HG02588 (cell line): ENCODE results near the gene LGALS4.
"Not testable (repeated sequence)": the region's sequence is repeated elsewhere in the genome, so short reads cannot be mapped to it uniquely, and the experiment has no call there.

Experiments
- ATAC-seq: cut with Tn5 transposase; IDR thresholded peaks from one replicate; pipeline ENCODE4 v1.9.1; 2021; ENCODE audit warnings: mild to moderate bottlenecking, moderate library complexity; ENCODE audit not compliant: unreplicated experiment

The LGALS4 gene

DNA sequence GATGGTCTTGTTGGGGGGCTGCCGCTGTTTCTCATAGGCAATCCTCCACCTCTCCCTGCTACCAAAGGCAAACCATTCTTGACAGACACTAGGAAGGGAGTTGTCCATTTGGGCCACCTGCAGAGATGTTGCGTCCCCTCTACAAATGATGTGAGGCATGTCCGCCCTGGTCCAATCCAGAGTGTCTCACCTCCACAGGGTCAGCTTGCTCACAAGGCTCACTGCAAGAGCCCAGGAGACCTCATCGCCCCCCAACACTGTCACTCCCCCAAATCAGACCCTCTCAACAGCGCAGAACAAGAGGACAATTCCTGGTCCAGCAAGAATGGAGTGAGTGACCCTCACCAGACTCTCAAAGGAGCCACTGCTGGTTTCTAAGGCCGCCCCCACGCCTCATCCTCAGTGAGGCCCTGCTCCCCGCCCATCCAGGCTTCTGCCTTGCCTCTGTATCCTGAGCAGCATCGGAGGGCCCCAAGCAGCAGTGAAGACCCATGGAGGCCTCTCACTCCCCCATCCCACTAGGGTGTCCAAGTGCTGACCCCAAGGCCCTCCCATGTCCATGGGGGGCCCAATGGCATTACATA, 30.5 kb upstream of the LGALS4 start:
- no peak for ATAC-seq

DNA sequence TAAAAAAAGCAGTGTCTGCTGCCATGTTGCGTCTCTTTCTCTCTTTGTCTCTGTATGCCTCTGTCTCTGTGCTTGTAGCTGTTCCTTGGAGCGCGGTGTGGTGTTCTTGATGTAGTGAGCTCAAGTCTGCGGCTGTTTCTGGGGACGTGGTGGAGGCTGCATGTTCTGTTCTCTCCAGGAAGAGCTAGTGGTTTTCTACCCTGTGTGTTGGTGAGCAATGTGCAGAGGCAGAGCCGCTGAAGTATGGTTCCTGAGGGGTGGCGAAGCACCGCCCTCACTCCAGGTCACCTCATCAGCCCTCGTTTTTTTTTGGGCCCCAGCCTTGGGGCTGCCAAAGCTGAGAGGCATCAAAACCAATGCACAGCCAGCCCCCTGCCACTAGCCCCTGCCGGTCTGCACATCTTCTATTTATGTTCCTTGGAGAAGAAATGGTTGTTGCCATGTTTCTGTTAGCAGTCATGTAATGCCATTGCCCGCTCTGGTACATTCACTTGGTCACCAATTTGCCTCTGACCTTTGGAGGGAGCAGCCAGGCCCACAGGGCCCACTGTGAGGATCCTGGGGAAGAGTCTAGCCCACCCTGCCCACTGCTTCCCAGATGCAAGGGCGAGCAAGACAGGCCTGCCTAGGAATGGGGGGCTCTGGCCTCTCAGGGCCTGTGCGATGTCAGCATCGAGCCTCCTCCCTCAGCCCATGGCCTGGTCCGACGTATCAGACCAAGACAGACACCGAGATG, 29.9 kb upstream of the LGALS4 start:
- ATAC-seq = no peak

DNA sequence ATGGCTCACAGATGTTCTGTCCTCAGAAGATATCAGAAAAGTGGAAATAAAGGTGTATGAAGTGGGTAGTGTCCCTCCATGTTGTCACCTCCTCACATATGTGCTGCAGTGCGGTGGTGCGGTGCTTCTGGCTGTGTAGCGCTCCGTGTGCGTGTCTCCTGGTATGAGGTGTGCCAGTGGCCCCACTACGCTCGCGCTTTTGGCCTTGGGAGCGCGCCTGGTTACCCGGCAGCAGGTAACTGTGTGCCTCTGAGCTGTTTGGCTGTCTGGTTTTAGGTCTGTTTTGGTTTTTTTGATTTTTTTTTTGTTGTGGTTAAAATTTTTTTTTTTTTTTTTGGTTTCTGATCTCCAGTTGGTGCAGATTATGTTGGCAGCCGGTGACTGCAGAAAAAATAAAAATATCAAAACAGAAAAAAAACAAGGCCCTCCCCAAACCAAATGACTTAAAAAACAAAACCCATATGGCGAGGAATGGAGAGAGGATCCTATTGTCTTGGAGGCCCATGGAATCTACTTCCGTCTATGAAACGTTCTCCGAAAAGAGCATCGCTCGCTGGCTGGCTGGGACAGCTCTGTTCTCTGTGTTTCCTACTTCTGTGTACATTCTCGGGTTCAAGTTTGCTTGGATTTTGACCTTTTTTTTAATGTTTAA, 29.2 kb upstream of the LGALS4 start:
- ATAC-seq = no peak

DNA sequence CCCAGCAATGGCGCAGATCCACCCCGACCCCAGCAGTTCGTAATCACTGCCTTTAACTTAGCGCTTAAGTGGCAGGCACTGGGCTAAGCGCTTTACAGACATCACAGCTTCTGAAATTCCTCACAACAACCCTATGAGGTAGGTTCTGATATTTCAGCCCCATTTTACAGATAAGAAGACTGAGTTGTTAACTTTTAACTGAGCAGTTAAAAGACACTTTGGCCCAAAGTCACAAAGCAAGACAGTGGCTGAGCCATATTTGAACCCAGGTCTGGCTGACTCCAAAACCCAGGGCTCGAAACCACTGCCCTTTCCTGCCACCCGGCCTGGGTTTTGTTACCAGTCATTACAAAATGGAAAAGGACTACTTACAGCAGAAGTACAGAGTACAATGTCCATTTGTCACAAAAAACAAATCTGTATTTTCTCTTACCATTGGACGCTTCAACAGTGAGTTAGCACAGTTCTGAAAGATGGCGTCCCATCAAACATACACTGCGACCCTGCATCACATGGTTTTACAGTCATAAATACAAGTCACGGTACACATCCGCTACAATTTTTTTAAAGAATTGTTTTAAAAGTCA, 28.5 kb upstream of the LGALS4 start:
- ATAC-seq = no peak

DNA sequence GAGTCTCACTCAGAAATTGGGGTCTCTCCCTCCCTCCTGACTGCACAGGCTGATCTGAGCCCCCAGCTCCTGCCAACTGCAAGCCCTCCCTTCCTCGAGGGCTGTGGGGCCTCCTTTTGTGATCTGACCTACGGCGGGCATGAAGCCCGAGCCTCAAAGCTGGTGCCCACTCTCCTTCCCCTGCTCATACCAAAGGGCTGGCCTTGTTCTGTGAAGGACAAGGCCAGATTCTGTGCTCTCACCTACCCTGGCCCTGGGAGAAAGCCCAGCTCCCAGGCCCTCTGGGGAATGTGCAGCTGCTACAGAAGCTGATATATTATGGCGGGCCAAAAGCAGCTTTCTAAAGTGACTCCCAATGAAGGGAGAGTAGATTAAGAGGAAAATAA, 27.8 kb upstream of the LGALS4 start:
- no peak for ATAC-seq

DNA sequence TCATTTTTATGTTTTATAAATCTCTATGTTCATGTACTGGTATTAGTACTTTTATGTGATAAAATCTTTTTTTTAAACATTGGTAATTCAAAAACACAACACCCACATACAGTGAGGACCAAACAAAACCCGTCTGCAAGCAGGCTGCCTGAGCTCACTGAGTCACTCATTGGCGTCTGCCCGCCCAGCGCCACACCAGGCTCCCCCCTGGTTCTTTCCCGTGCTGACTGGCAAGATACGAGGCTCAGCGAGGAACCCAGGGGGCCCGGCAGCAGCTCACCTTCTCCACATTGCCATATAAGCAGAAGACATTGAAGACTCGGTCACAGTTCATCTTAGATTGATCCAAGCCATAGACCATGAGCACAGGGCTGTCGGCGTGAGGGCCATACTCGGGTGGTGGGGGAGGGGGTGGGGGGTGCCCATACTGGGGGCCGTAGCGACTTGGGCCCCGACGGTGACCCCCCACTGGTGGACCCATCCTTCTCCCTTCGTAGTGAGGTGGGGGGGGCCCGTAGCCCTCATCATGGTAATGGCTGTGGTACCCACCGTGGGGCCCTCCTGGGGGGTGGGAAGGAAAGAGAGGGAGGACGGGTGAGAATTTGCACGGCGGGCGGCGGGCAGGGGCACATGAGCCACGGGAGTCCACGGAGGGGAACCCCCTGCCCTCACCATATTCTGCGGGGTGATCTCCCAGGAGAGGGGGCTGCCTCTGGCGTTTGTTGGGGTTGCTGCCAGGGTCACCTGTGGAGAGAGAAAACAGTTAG, 27.3 kb upstream of the LGALS4 start:
- no peak for ATAC-seq

DNA sequence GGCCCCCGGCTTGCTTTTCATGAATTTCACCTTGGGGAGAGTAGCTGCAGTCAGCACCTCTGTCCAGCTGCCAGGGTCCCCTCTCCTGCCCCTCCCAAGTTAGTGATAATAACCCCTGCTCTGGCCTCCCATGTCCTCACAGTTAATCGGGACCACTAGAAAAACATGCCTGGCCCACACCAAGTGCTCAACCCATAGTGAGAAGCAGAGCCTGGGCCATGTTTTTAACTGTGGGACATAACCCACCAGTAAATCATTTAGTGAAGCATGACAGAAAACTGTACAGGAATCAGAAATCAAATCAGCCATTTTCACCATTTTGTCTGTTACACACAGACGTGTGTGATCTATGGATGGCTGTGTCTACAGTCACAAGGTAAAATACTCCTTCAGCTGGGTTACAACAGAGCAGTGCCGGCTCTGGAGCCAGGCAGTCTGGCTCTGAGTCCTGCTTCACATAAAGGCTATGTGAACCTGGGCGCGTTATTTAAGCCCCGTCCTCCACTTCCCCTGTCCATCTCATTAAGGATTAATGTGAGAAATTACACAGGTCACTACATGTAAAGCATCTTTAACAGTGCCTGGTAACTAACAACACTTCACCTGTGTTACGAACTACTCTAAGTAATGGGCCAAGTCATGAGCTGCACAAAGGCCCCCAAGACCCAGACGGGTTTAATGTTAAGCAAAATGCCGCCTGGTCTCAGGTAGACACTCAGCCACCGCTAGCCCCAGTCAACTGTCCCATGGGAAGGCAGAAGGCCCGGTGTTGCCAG, 26.4 kb upstream of the LGALS4 start:
- ATAC-seq = no peak

DNA sequence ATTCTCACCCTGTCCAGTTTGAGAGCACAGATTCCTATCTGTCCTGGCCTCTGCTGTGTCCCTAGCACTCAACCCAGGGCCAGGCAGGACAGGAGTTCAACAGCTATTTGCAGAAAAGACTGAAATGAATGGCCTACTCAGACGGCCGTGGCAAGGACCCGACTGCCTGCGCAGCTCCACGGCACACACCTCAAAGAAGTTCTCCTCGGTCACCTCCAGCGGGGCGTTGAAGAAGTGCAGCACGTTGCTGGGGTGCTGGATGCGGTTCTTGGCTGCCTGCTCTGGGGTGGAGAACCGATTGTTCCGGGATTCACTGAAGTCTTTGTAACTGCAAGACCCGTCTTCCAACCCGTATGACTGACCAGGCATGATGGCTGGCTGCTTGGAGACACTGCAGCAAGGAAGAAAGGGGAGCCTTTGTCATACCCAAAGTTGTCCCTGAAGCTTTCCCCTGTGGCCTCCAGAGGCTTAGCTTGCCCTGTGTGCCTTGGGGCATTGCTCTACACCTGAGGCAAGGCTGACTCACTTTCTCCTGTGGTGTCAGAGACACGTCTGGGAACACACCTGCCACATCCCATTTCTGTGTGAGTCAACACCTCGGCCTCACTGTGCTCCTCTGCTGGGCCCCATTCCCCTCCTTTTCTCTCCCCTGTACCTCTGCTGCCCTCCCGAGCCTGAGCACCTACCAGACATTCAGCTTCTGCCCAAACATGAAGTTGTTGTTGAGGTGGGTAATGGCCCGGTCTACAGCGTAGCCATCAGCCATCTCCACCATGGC, 25.7 kb upstream of the LGALS4 start:
- ATAC-seq = no peak

DNA sequence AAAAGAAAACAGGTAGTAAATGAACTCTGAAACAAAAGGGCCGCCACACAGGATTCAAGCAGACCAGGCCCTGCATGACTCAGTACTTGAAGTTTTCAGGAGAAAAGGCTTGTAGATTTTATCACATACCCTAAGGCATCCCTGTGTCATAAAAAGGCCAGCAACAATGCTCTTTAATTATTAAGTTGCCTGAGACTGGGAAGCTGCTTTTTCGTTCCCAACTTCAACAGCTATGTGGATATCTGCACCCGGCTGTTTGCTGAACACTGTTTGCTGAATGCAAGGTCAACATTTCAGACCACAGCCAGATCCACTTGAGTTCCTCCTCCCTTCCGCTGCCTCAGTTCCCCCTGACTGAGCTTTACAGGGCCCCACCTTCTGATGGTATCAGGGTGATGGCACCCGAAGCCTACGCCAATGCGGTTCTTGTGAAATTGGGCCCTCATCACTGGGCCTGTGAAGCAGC, 24.9 kb upstream of the LGALS4 start:
- ATAC-seq = no peak

DNA sequence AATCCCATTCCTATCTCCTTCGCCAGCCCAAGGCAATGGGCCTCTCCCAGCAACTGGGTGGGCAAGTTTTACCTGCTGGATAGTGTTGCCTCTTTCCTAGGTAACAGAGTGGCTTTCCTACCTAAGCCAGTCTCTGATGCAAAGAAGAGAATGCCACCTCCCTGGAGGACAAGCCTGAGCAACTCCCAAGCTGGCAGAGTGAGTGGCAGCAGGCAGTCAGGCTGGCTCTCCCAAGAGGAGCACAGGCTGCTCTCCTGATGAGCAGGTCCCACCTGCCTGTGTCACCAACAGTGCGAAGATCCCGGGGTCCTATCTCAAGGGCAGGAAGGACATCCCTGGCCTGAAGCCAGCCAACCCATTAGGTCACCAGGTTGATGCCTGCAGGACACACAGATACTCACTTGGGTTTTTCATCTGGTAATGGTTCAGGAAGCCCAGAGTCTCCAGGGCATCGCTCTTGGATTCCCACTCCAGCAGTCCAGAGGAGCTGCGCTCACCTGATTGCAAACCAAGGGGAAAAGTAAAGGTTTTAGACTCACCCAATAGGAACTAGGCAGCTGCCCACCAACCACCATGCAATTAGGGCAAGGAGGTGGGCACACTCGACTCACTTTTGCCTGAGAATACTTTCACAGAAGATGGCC, 24.4 kb upstream of the LGALS4 start:
- no peak for ATAC-seq

DNA sequence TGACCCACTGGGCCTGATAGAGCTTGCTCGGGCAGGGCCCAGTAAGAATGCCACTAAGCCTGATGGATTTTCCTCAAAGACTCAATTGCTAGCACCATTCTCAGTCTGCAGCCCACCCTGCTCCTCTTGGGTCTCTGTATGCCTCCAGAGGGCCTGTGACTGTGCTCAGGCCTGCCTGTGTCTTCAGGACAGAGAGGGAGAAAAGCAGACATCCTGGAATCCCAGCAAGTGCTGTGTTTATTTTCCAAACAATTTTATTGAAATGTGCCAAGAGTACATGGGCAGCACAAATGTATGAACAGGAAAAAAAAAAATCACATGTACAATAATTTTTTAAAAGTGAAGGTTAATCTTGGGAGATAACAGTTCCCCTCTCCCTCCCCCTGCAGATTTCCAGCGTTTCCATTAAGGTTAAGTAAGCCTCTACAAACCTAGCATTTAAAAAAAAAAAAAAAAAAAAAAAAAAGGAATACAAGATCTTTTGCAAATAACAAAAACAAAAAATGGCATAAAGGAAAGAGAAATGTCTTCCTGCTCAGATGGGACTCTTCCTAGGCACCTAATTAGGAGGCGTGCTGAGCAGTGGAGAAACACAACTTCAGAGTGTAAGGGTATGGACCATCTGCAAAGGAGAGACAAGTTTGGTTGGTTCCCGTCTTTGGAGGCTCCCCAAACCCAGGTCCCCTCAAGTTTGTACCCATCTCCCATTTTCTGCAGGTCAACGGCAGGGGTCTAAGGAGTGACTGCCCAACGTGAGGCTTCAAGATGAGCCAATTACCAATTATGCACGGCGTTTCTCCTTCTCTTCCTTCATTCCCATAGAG, 23.6 kb upstream of the LGALS4 start:
- ATAC-seq = no peak

DNA sequence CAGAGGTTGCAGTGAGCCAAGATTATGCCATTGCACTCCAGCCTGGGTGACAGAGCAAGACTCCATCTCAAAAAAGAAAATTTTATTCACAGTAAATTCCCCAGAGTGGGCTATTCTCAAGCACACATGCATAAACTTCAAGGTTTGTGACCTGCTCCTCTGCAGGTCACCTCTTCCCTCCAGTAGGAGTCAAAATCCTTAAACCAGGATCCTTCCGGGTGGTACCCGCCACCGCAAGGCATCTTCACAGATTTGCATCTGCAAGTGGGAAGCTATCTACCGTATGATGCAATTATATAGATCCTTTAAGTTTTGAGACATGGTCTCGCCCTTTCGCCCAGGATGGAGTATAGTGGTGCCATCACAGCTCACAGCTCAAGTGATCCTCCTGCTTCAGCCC, 21.8 kb upstream of the LGALS4 start:
- ATAC-seq = no peak

DNA sequence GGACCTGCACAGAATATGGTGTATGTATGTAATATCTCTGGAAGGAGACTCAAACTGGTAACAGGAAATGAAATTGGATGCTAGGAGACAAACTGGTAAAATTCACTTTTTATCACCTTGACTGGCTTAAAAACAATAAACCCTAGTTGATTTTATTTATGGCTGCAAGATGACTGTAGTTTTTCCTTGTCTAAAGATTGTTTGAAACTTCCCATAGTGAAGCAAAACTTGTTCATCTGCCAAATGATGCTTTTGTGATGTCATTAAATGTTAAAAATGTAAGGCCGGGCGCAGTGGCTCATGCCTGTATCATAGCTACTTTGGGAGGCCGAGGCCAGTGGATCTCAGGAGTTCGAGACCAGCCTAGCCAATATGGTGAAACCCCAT, 21.4 kb upstream of the LGALS4 start:
- ATAC-seq = no peak

DNA sequence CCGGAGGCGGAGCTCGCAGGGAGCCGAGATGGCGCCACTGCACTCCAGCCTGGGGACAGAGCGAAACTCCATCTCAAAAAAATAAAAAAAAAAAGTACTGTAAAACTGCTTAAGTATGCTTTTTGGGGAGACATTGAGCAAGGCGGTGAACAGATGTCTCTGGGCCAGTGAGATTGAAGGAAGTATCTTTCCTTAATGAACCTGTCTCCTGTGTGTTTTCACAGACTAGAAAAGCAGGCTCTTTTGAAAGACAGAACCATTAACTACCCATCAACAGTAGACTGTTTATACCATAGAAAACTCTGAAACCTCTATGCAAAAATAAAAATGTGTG, 20.3 kb upstream of the LGALS4 start:
- ATAC-seq = no peak

DNA sequence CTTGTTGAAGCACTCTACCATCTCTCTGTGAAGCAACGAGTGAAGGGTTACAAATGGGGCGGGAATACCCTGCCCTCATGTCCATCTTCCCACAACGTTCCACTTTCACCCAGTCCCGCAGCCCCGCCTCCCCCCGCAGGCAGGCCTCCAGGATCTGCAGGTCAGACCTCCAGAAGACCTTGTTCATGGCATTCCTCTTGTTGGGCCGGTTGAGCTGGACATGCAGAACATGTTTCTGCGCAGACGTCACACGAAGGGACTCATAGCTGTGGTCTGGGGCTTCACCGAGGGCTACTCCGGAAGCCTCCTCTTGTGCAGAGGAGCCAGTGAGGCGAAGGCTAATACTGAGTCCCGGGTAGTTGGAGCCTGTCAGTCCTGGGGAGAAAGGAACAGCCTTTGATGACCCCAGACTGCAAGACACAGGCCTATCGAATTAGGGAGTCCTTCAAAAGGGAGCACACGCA, 18.4 kb upstream of the LGALS4 start:
- ATAC-seq = peak; percentile 36

DNA sequence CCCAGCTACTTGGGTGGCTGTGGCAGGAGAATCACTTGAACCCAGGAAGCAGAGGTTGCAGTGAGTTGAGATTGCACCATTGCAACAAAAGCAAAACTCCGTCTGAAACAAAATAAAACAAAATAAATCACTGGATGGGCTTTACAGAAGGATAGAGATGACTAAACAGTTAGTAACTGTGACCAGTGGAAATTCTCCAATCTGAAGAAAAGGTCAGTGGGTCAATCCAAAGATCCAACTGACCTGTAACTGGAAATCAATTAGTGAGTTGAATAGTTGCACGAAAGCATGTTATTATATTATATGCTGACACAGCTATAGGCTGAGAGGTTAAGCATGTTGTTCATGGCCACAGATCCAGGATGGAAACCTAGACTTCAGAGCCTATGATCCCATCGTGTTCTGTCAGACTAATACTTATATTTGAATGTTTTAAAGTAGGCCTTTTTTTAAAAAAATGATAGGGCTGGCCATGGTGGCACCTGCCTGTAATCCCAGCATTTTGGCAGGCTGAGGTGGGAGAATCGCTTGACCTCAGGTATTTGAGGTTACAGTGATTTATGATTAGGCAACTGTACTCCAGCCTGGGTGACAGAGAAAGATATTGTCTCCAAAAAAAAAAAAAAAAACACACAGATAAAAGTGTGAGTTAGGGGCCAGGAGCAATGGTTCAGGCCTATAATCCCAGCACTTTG, 17.4 kb upstream of the LGALS4 start:
- ATAC-seq = no peak

DNA sequence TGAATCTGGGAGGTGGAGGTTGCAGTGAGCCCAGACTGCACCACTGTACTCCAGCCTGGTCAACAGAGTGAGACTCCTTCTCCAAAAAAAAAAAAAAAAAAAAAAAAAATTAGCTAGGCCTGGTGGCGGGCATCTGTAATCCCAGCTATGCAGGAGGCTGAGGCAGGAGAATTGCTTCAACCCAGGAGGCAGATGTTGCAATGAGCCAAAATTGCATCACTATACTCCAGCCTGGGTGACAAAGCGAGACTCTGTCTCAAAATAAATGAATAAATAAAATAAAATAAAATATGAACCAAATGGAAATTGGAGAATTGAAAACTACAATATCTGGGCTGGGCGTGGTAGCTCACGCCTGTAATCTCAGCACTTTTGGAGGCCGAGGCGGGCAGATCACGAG, 16.5 kb upstream of the LGALS4 start:
- not testable (repeated sequence) for ATAC-seq
